Kidney (tissue), 14 donors: Measurements from ENCODE around the gene UBAC1. TPM values are rescaled to one million over a fixed set of nuclear protein-coding genes. Genes with fewer than 3 reads are reported as not detected.
A peak's percentile ranks its signal among the peaks of the same experiment; 100 is the strongest.

Source experiments
- DNase-seq, 5 donors: peaks; one replicate each; pipeline ENCODE4 v3.0.0-alpha.2; 2013 to 2020
- FAIRE-seq: peaks from 2 replicates; lab custom pipeline; 2012; peaks lifted over from hg19 to GRCh38; lab: Jason Lieb, UNC
- H3K27ac ChIP-seq, 2 donors: one replicate each; pipeline ENCODE4 v1.7.0; 2013; ENCODE audit warnings: low read depth in 2 of 2, low read length in 2 of 2, inconsistent platforms in 1 of 2
- H3K27me3 ChIP-seq: one replicate; pipeline ENCODE4 v1.7.1; 2013; ENCODE audit warnings: low read length, inconsistent platforms; ENCODE audit not compliant: control insufficient read depth, insufficient read depth
- H3K36me3 ChIP-seq, 3 donors: one replicate each; pipeline versions ENCODE4 v1.7.0 to v1.7.1; 2013; ENCODE audit warnings: low read length in 3 of 3, control low read depth in 1 of 3, inconsistent platforms in 1 of 3; ENCODE audit not compliant: insufficient read depth in 3 of 3, control insufficient read depth in 2 of 3
- H3K4me1 ChIP-seq, 3 donors: one replicate each; pipeline versions ENCODE4 v1.7.0 to v1.7.1; 2013; ENCODE audit warnings: low read length in 3 of 3, inconsistent platforms in 1 of 3, low read depth in 1 of 3; ENCODE audit not compliant: control insufficient read depth in 2 of 3, insufficient read depth in 2 of 3
- H3K4me3 ChIP-seq, 3 donors: one replicate each; pipeline versions ENCODE4 v1.7.0 to v1.8.1; 2013; ENCODE audit warnings: low read length in 3 of 3, control low read depth in 1 of 3, inconsistent platforms in 1 of 3
- H3K9ac ChIP-seq, 3 donors: one replicate each; pipeline versions ENCODE4 v1.7.0 to v1.7.1; 2013; ENCODE audit warnings: low read length in 3 of 3, control low read depth in 1 of 3, inconsistent platforms in 1 of 3
- H3K9me3 ChIP-seq, 3 donors: one replicate each; pipeline versions ENCODE4 v1.7.0 to v1.7.1; 2013; ENCODE audit warnings: low read length in 3 of 3, control low read depth in 1 of 3, inconsistent platforms in 1 of 3; ENCODE audit not compliant: control insufficient read depth in 2 of 3, insufficient read depth in 1 of 3
- CTCF ChIP-seq: IDR thresholded peaks from 3 replicates; pipeline ENCODE4 v1.5.1; 2012; ENCODE audit warnings: mild to moderate bottlenecking, moderate library complexity, borderline replicate concordance; ENCODE audit not compliant: insufficient read depth; ENCODE audit errors: extremely low read depth
- intact Hi-C: fragments of 100-400 bp; cut with DNase I; formaldehyde crosslinking; loops from one replicate; pipeline ENCODE4 v1.11.1; 2022
- polyA plus RNA-seq: library from polyadenylated mRNA; stranded (reverse); fragments of 350-450 nt; fragmentation: Illumina TruSeq; extraction: RNeasy Lipid Tissue Mini Kit (QIAGEN cat#74804); gene quantifications from one replicate; pipeline ENCODE4 v1.2.3, GENCODE V29; 2014; ENCODE audit warnings: low read depth, low replicate concordance; ENCODE audit not compliant: insufficient read depth
- total RNA-seq: library from RNA; stranded (reverse); fragmentation: NEBNext Ultra II Directional; extraction: Animal tissue kit (Norgen Biotek cat#: 25700); gene quantifications from one replicate; pipeline ENCODE4 v1.2.1, GENCODE V29; 2021
- donor health status: control.
- donor health status: control.
- donor health status: control.
- donor health status: control.
- donor health status: control.
- donor health status: DM: yes; HTN: yes; CAD: no.
- donor health status: Normal renal cell carcinoma (clear cell type).

The UBAC1 gene
- total and polyA plus RNA-seq, 2 donors from 2014 or later, result 40.2 to 52.6 TPM

GRCh38 chr9:135990468-135991429 is 29.6 kb upstream of the UBAC1 start:
- Histone ChIP-seq H3K9me3 (no peaks in the 10 kb centered on the region), H3K9ac (no peak overlapping the region), H3K4me1 (peaks cover 0 to 26% (median 0%) of the 10 kb centered on the region in 3 donors), H3K4me3 (no peak overlapping the region), H3K27ac (peak overlapping the region; percentile 22 to 48), H3K36me3 (no peaks in the 10 kb centered on the region), H3K27me3 (no peaks in the 10 kb centered on the region)
- FAIRE-seq (no peak), DNase-seq (peak in 4 of 5 donors; percentile 57 to 91 (median 76))
- no peak for TF ChIP-seq CTCF
- intact Hi-C loops, result no loop called here

- FAIRE-seq (no peak), DNase-seq (peak in 2 of 5 donors; percentile 34 to 76)
- intact Hi-C loops, result no loop called here
- Histone ChIP-seq H3K27me3 (no peaks in the 10 kb centered on the region), H3K36me3 (no peaks in the 10 kb centered on the region), H3K4me3 (no peak overlapping the region), H3K9ac (no peak overlapping the region), H3K4me1 (peaks cover 0 to 25% (median 0%) of the 10 kb centered on the region in 3 donors), H3K9me3 (no peaks in the 10 kb centered on the region), H3K27ac (peak overlapping the region in 1 of 2 donors; percentile 17)
- TF ChIP-seq CTCF, result no peak
Observed at GRCh38 chr9:135989722-135990467, 28.7 kb upstream of the UBAC1 start.

GRCh38 chr9:135989157-135989556 is 28.0 kb upstream of the UBAC1 start:
- DNase-seq, result no peak
- no peak overlapping the region for H3K4me3 ChIP-seq
- no peak for FAIRE-seq
- H3K9ac ChIP-seq, result no peak overlapping the region
- H3K4me1 ChIP-seq, result peaks cover 0 to 22% (median 0%) of the 10 kb centered on the region in 3 donors
- intact Hi-C loops, result no loop called here
- H3K27me3 ChIP-seq, result no peaks in the 10 kb centered on the region
- TF ChIP-seq CTCF, result no peak
- no peaks in the 10 kb centered on the region for H3K9me3 ChIP-seq
- H3K27ac ChIP-seq, result no peak overlapping the region
- H3K36me3 ChIP-seq, result no peaks in the 10 kb centered on the region
